ENCODE data around the gene SGMS2.
"Not testable (repeated sequence)": the region's sequence is repeated elsewhere in the genome, so short reads cannot be mapped to it uniquely, and the experiment has no call there.

Gene SGMS2

GRCh38 chr4:107916623-107917022 is 91.9 kb downstream of the SGMS2 start:
- no peak for DNase-seq

- no peak for DNase-seq
These were observed 92.8 kb downstream of the SGMS2 start for GRCh38 chr4:107917500-107917899.

GRCh38 chr4:107922486-107923473 is 98.0 kb downstream of the SGMS2 start:
- no peak for DNase-seq

GRCh38 chr4:107925713-107926112 is 101.0 kb downstream of the SGMS2 start:
- not testable (repeated sequence) for DNase-seq

GRCh38 chr4:107926875-107927274 is 102.1 kb downstream of the SGMS2 start:
- not testable (repeated sequence) for DNase-seq

GRCh38 chr4:107930821-107931774 is 106.4 kb downstream of the SGMS2 start, which contains the start of gene CYP2U1:
Gene CYP2U1, plus strand, starts transcription at chr4:107931549. Its CDS starts 95 bp downstream, at chr4:107931644.
- DNase-seq: no peak

GRCh38 chr4:107931775-107932321 is 107.1 kb downstream of the SGMS2 start:
- DNase-seq: no peak

- no peak for DNase-seq
These were observed 110.5 kb downstream of the SGMS2 start for GRCh38 chr4:107935246-107935645.

GRCh38 chr4:107937040-107937439 is 112.3 kb downstream of the SGMS2 start:
- DNase-seq: no peak

- no peak for DNase-seq
These were observed 114.6 kb downstream of the SGMS2 start for GRCh38 chr4:107939307-107939706.

GRCh38 chr4:107945809-107946208 is 121.1 kb downstream of the SGMS2 start:
- DNase-seq: no peak

GRCh38 chr4:107950746-107951540 is 126.2 kb downstream of the SGMS2 start:
- DNase-seq: no peak

- no peak for DNase-seq
These were observed 126.8 kb downstream of the SGMS2 start for GRCh38 chr4:107951551-107951950.

GRCh38 chr4:107956011-107956410 is 131.3 kb downstream of the SGMS2 start:
- DNase-seq: no peak

All from GF-D8 (cell line).